Upper lobe of left lung (tissue), 6 donors: ENCODE results near the gene RNF40. TPM values are rescaled to one million over a fixed set of nuclear protein-coding genes. Genes with fewer than 3 reads are reported as not detected.

ENCODE experiments used
- ATAC-seq, 2 donors: fragments of 200-7000 bp; cut with Tn5 transposase; one replicate each; pipeline ENCODE4 v1.9.1; 2022; ENCODE audit warnings: mild to moderate bottlenecking in 2 of 2, moderate library complexity in 2 of 2; ENCODE audit not compliant: low FRiP score in 2 of 2
- DNase-seq, 2 donors: peaks; one replicate each; pipeline ENCODE4 v3.0.0-alpha.2; 2019 to 2020
- H3K27ac ChIP-seq, 4 donors: fragments of 200-600 bp; sonication (generic); one replicate each; pipeline ENCODE4 v1.5.1; 2016 to 2019
- H3K27me3 ChIP-seq, 4 donors: fragments of 200-600 bp; sonication (generic); one replicate each; pipeline ENCODE4 v1.5.1; 2017 to 2019
- H3K36me3 ChIP-seq, 4 donors: fragments of 200-600 bp; sonication (generic); one replicate each; pipeline ENCODE4 v1.5.1; 2016 to 2019
- H3K4me1 ChIP-seq, 4 donors: fragments of 200-600 bp; sonication (generic); one replicate each; pipeline ENCODE4 v1.5.1; 2018 to 2019
- H3K4me3 ChIP-seq, 4 donors: fragments of 200-600 bp; sonication (generic); one replicate each; pipeline ENCODE4 v1.5.1; 2017 to 2019; ENCODE audit warnings: mild to moderate bottlenecking in 2 of 4, moderate library complexity in 1 of 4
- H3K9me3 ChIP-seq, 4 donors: fragments of 200-600 bp; sonication (generic); one replicate each; pipeline ENCODE4 v1.5.1; 2018 to 2019
- CTCF ChIP-seq, 6 experiments: fragments of 450-650 bp in 4 of 6; fragments of 200-600 bp in 2 of 6; sonication (generic) in 2 of 6; IDR thresholded peaks; one replicate each; pipeline ENCODE4 v1.5.1; 2016 to 2019; ENCODE audit warnings: antibody characterized with exemption in 6 of 6
- EP300 ChIP-seq, 4 donors: sonication (generic); formaldehyde crosslinking; IDR thresholded peaks; one replicate each; pipeline ENCODE4 v1.5.1; 2017; ENCODE audit warnings: antibody characterized with exemption in 4 of 4, control low read depth in 2 of 4
- POLR2A ChIP-seq, 4 donors: fragments of 450-650 bp; IDR thresholded peaks; one replicate each; pipeline ENCODE4 v1.5.1; 2016 to 2017; ENCODE audit warnings: antibody characterized with exemption in 4 of 4, mild to moderate bottlenecking in 2 of 4
- POLR2AphosphoS5 ChIP-seq, 2 donors: sonication (generic); formaldehyde crosslinking; IDR thresholded peaks; one replicate each; pipeline ENCODE4 v1.5.1; 2017; ENCODE audit warnings: antibody characterized with exemption in 2 of 2
- WGBS, 2 donors: methylation state at CpG; one replicate each; pipeline ENCODE4 v1.1.5; 2017 to 2018; 5-methylcytosine and 5-hydroxymethylcytosine counted together
- total RNA-seq, 6 donors: library from RNA; depleted of rRNA in 4 of 6; stranded (reverse); fragments of >200 nt in 4 of 6; gene quantifications; one replicate each; pipeline versions ENCODE4 v1.1.0 to v1.2.1, GENCODE V29; 2016 to 2021
- donor health status: DM: no; HTN: no; CAD: no; lungs with moderate emphysema.
- donor health status: DM: no; HTN: yes; CAD: no; lungs with severe emphysema.

Gene RNF40
- total RNA-seq, 6 donors from 2014 or later, result 69.9 to 137 (median 95.2) TPM

- TF ChIP-seq POLR2A (IDR thresholded peaks at IDR 0.05) (no peak), CTCF (IDR thresholded peaks at IDR 0.05) (no peak), EP300 (IDR thresholded peaks at IDR 0.05) (no peak), POLR2AphosphoS5 (IDR thresholded peaks at IDR 0.05) (no peak)
- peaks cover 10 to 56% (median 42%) of the 10 kb centered on the region in 4 donors for H3K36me3 ChIP-seq
- H3K4me3 ChIP-seq, result no peak overlapping the region
- DNase-seq, result no peak
- H3K9me3 ChIP-seq, result no peaks in the 10 kb centered on the region
- H3K27me3 ChIP-seq, result no peaks in the 10 kb centered on the region
- peaks cover 6 to 24% (median 10%) of the 10 kb centered on the region in 4 donors for H3K4me1 ChIP-seq
- no peak overlapping the region for H3K27ac ChIP-seq
- ATAC-seq, result no peak
- WGBS, 2 donors, result 96 to 98% methylated on average over 8 to 9 of the region's 13 CpGs
Measured at GRCh38 chr16:30756781-30757100, 5.4 kb upstream of the RNF40 start.

GRCh38 chr16:30757316-30757715 lies 4.8 kb upstream of the RNF40 start:
- 91 to 96% methylated on average over 4 to 7 of the region's 7 CpGs for WGBS, 2 donors
- TF ChIP-seq POLR2AphosphoS5 (IDR thresholded peaks at IDR 0.05) (no peak), EP300 (IDR thresholded peaks at IDR 0.05) (no peak)
- Histone ChIP-seq H3K27ac (no peak overlapping the region), H3K27me3 (no peaks in the 10 kb centered on the region), H3K9me3 (no peaks in the 10 kb centered on the region), H3K36me3 (peaks cover 10 to 50% (median 40%) of the 10 kb centered on the region in 4 donors), H3K4me1 (peaks cover 6 to 24% (median 11%) of the 10 kb centered on the region in 4 donors), H3K4me3 (no peak overlapping the region)
- ATAC-seq (no peak), DNase-seq (no peak)

- peak in 1 of 2 donors; percentile 45 for DNase-seq
- Histone ChIP-seq H3K27me3 (no peaks in the 10 kb centered on the region), H3K9me3 (no peaks in the 10 kb centered on the region), H3K36me3 (peaks cover 3 to 43% (median 29%) of the 10 kb centered on the region in 4 donors), H3K4me1 (peaks cover 20 to 41% (median 25%) of the 10 kb centered on the region in 4 donors), H3K27ac (peak overlapping the region; percentile 48 to 78 (median 69)), H3K4me3 (no peak overlapping the region)
- WGBS, 2 donors, result 63 to 86% methylated on average over 9 to 10 of the region's 10 CpGs
- no peak for TF ChIP-seq CTCF (IDR thresholded peaks at IDR 0.05)
- no peak for TF ChIP-seq EP300 (IDR thresholded peaks at IDR 0.05)
- TF ChIP-seq POLR2A (IDR thresholded peaks at IDR 0.05), result no peak
- no peak for TF ChIP-seq POLR2AphosphoS5 (IDR thresholded peaks at IDR 0.05)
- no peak for ATAC-seq
Measured at GRCh38 chr16:30758988-30759491, 3.1 kb upstream of the RNF40 start.

- TF ChIP-seq EP300 (IDR thresholded peaks at IDR 0.05) (no peak), POLR2AphosphoS5 (IDR thresholded peaks at IDR 0.05) (no peak), POLR2A (IDR thresholded peaks at IDR 0.05) (no peak), CTCF (IDR thresholded peaks at IDR 0.05) (no peak)
- Histone ChIP-seq H3K4me1 (peaks cover 22 to 46% (median 26%) of the 10 kb centered on the region in 4 donors), H3K27ac (peak overlapping the region in 1 of 4 donors; percentile 78), H3K36me3 (peaks cover 10 to 43% (median 34%) of the 10 kb centered on the region in 4 donors), H3K4me3 (no peak overlapping the region), H3K27me3 (no peaks in the 10 kb centered on the region), H3K9me3 (no peaks in the 10 kb centered on the region)
- no peak for DNase-seq
- WGBS, 2 donors, result 80 to 85% methylated on average over 7 of the region's 7 CpGs
- no peak for ATAC-seq
Measured at GRCh38 chr16:30760001-30760559, 2.0 kb upstream of the RNF40 start.

GRCh38 chr16:30760577-30761426 lies 1.3 kb upstream of the RNF40 start:
- Histone ChIP-seq H3K4me1 (peaks cover 22 to 46% (median 26%) of the 10 kb centered on the region in 4 donors), H3K27ac (peak overlapping the region in 3 of 4 donors; percentile 45 to 95 (median 95)), H3K27me3 (no peaks in the 10 kb centered on the region), H3K9me3 (no peaks in the 10 kb centered on the region), H3K4me3 (peak overlapping the region; percentile 51 to 96 (median 86)), H3K36me3 (peaks cover 15 to 45% (median 37%) of the 10 kb centered on the region in 4 donors)
- DNase-seq (no peak), ATAC-seq (no peak)
- TF ChIP-seq CTCF (IDR thresholded peaks at IDR 0.05) (no peak), POLR2A (IDR thresholded peaks at IDR 0.05) (no peak)
- 26 to 31% methylated on average over 23 to 26 of the region's 26 CpGs for WGBS, 2 donors
